ENCODE measurements around the gene CDCA3.
"Not testable (repeated sequence)": the region's sequence is repeated elsewhere in the genome, so short reads cannot be mapped to it uniquely, and the experiment has no call there.

CDCA3 gene

DNA sequence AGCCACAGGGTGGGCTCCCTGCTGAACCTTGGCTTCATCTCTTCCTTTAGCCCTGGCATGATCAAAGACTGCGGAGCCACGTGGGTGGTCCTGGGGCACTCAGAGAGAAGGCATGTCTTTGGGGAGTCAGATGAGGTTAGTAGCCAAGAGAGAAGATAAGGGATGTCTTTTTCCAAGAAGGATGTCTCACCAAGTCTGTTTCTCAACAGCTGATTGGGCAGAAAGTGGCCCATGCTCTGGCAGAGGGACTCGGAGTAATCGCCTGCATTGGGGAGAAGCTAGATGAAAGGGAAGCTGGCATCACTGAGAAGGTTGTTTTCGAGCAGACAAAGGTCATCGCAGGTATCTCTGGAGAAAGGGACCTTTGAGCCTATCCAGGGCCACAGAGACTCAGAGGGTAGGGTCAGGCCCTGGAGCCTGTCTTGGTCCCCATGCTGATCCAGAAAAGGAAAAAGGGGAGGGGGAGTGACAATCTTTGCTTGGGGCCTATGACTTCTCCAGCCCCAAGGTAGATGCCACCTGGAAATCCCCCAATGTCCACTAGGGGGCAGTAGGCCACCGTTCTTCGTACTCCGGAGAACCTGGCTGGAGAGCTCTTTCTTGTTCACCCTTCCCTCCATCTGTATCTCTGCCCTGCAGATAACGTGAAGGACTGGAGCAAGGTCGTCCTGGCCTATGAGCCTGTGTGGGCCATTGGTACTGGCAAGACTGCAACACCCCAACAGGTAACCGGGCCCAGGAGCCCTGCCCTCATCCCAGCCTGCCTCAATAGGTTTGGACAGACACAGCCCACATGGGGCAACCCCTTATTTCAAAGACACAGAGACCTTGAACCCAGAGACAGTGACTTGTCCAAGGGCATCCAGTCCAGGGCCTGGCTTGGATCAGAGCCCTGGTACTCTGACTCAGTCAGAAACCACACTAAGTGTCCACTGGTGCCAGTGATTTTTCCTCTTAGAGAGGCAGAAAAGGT is 18.2 kb upstream of the CDCA3 start:
- TF ChIP-seq, protein P1, sequence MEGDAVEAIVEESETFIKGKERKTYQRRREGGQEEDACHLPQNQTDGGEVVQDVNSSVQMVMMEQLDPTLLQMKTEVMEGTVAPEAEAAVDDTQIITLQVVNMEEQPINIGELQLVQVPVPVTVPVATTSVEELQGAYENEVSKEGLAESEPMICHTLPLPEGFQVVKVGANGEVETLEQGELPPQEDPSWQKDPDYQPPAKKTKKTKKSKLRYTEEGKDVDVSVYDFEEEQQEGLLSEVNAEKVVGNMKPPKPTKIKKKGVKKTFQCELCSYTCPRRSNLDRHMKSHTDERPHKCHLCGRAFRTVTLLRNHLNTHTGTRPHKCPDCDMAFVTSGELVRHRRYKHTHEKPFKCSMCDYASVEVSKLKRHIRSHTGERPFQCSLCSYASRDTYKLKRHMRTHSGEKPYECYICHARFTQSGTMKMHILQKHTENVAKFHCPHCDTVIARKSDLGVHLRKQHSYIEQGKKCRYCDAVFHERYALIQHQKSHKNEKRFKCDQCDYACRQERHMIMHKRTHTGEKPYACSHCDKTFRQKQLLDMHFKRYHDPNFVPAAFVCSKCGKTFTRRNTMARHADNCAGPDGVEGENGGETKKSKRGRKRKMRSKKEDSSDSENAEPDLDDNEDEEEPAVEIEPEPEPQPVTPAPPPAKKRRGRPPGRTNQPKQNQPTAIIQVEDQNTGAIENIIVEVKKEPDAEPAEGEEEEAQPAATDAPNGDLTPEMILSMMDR (IDR thresholded peaks at IDR 0.05; ENCODE audit: borderline replicate concordance, control extremely low read depth, extremely low read depth, insufficient read depth, missing control alignments), result peak; percentile 80
- DNase-seq (ENCODE audit: low spot score), result peak; percentile 75
- in situ Hi-C loops (cut with MboI; ENCODE audit: low sequenced_read_pairs, unreplicated experiment), result no loop called here

DNA sequence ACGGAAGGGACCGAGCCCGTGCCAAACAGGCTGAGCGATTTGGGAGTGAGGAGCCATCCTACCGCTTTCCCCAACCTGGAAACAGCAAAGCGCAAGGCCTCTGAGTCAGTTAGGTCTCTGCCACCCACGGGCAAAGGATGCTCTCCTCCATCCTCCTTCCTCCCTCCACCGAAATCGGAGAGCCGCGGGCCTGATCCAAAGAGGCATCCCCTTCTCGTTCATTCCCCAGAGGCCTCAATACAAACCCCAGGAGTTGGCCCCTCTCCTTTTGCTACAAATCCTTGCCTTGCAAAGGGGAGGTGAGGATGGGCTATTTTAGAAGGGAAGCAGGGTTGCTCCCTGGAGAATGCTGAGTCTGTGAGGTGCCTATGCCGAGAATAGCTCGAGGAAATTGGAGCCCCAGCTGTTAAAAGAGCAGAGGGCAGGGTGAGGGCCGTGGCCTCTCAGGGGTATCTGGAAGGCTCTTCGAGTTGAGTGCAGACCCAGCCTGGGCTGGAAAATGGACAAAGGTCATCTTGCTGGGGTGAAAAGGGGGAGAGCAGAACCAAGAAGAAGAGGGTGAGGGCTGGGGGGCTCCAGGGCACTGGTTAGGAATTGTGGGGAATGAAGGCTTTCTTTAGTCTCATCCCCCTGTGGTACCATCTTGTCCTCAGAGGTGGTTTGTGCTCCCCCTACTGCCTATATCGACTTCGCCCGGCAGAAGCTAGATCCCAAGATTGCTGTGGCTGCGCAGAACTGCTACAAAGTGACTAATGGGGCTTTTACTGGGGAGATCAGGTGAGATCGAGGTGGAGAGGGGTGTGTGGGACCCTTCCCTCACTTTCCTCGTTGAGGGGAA is 17.3 kb upstream of the CDCA3 start:
- TF ChIP-seq, protein P1 (IDR thresholded peaks at IDR 0.05; ENCODE audit: borderline replicate concordance, control extremely low read depth, extremely low read depth, insufficient read depth, missing control alignments), result no peak
- DNase-seq (ENCODE audit: low spot score), result no peak
- in situ Hi-C loops (cut with MboI; ENCODE audit: low sequenced_read_pairs, unreplicated experiment), result no loop called here

DNA sequence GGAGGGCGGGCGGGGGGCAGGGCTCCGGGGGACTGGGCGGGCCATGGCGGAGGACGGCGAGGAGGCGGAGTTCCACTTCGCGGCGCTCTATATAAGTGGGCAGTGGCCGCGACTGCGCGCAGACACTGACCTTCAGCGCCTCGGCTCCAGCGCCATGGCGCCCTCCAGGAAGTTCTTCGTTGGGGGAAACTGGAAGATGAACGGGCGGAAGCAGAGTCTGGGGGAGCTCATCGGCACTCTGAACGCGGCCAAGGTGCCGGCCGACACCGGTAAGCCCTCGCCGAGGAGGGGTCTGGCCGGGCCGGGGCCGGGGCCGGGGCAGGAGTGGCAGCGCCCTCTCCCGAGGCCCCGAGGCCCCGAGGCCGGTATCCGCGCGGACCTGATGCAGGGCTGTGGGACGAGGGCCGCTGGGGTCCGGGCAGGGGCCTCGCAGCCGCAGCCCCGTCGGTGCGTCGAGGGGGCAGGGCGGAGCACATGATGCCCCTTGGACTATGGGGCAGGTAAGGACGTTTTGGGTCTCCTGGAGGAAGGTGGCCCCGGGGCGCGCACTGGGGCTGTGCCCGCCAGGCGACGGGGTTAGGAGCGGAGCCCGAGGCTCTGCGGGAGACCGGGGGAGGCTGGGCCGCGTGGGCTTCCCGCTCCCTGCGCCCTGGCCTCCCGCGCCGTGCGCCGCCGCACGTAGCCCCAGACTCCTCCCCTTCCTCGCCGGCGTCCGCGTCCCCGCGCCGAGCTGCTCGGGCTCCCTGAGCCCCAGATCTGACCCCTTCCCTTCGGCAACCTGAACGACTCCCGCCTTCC is 16.5 kb upstream of the CDCA3 start, which contains the start of gene TPI1:
Gene TPI1 (plus strand): TSS at position 119 of the 798 bp plus-strand sequence. CDS start 36 bp downstream, at position 155.
- DNase-seq (ENCODE audit: low spot score), result peak; percentile 98
- TF ChIP-seq, protein P1 (IDR thresholded peaks at IDR 0.05; ENCODE audit: borderline replicate concordance, control extremely low read depth, extremely low read depth, insufficient read depth, missing control alignments), result no peak
- in situ Hi-C loops (cut with MboI; ENCODE audit: low sequenced_read_pairs, unreplicated experiment), result no loop called here

DNA sequence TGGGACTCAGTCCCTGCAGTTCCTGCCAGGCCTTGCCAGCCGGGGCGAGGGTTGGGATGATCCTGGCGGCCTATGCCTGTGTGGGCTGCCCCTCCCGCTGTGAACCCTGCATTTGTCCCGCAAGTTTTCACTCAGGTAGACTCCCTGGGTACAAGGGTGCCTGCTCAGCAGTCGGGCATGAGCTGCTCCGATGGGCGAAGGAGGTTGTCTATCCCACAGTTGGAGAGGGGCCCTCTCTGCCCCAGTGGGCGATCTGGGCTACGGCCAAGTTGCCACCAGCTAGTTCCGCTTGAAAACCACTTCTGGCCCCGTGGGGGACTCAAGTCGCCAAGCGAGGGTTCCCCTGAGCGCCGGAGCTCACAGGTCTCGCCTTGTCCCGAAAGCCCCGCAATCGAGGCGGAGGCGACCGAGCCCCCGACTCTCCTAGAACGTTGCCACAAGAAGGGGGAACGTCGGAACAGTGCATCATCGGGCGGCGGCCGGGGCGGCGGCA is 15.9 kb upstream of the CDCA3 start:
- TF ChIP-seq, protein P1 (IDR thresholded peaks at IDR 0.05; ENCODE audit: borderline replicate concordance, control extremely low read depth, extremely low read depth, insufficient read depth, missing control alignments), result no peak
- DNase-seq (ENCODE audit: low spot score), result no peak
- in situ Hi-C loops (cut with MboI; ENCODE audit: low sequenced_read_pairs, unreplicated experiment), result no loop called here

DNA sequence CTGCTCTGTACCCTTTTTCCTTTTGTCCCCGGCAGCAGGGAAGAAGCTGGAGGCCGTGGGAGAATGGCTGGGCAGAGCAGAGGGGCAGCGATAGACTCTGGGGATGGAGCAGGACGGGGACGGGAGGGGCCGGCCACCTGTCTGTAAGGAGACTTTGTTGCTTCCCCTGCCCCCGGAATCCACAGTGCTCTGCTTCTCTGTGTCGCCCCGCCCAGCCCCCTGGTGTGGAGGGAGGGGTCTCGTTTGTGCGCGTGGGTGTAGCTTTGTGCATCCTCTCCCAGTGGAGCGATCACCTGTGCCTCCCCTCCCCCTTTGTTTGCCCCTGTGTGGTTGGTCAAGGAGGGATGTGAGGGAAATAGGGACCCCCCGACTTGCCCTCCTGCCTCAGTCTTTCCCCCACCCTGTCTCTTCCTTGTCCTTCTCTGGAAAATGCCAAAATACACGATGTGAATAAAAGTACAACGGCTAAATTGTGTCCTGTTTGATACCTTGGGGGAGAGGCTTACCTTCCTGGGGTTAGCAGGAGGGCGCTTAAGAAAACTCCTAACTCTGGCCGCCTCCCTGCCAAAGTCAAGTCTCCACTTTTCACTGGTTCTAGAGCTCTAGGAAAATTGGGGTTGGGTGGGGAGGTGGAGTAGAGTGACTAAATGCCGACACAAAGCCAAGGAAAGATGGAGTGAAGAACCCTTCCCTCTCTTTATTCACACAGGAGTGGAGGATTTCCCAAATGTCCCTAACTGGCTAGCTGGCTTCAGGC is 15.3 kb upstream of the CDCA3 start:
- no peak for DNase-seq (ENCODE audit: low spot score)
- TF ChIP-seq, protein P1 (IDR thresholded peaks at IDR 0.05; ENCODE audit: borderline replicate concordance, control extremely low read depth, extremely low read depth, insufficient read depth, missing control alignments), result no peak
- in situ Hi-C loops (cut with MboI; ENCODE audit: low sequenced_read_pairs, unreplicated experiment), result no loop called here

DNA sequence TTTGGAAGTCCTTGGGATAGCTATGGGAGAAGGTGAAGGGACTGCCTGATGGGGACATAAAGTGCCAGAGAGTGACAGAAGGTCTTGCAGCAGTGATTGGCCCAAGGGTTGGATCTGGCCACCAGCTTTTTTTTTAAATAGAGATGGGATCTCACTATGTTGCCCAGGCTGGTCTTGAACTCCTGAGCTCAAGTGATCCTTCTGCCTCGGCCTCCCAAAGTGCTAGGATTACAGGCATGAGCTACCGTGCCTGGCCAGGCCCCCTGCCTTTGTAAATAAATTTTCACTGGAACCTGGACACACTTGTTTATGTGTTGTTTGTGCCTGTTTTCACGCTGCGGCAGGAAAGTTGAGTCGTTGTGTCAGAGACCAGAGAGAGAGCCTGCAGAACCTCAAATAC is 14.2 kb upstream of the CDCA3 start:
- in situ Hi-C loops (cut with MboI; ENCODE audit: low sequenced_read_pairs, unreplicated experiment); DNase-seq (ENCODE audit: low spot score): not testable (repeated sequence)

All from GM13976 (cell line).